ENCODE measurements around the gene TBC1D1.

The TBC1D1 gene

DNA sequence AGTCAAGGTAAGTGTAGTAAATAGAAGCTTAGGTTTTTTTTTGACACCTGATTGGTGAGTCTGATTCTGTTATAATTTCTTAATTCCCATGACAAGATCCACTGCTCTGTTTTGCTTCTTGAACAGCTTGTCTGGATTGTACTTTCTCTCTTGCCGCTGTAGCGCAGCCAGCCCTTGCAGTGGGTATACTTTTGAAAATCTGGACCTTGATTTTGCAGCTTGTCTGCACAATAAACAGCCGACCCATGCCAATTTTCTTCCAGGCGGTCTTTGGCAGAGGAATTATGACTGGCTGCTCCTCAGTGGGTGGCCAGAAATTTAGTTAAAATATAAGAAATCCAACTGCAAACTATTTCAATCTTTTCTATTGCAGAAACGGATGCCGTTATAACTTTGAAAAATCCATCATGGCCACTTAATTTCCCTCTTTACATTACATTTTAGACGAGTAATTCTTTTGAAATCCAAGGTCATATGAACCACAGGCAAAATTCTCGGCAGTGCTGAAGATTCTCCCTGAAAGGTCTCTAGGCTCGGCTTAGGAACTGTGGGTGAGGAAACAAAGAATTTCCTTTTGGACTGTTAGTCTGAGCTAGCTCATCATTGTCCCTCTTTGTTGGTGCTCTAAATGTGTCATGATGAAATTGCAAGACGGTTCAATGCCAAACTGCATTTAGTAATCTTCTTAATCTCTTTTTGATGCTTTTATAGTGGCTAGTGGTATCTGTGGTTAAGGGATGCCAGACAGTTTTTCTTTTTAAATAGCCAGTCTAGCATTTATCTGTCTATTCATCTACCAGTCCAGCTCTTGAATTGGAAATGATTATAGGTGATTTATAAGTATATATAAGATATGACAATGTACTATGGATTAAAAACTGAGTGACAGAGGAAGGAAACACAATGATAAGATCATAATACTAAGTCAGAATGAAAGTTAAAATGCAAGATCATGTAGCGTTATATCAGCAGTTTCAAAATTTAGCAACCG, 37.8 kb downstream of the TBC1D1 start:
- peak; percentile 17 for DNase-seq

- DNase-seq: no peak
These were observed 43.2 kb downstream of the TBC1D1 start for GRCh38 chr4:37934096-37934495.

DNA sequence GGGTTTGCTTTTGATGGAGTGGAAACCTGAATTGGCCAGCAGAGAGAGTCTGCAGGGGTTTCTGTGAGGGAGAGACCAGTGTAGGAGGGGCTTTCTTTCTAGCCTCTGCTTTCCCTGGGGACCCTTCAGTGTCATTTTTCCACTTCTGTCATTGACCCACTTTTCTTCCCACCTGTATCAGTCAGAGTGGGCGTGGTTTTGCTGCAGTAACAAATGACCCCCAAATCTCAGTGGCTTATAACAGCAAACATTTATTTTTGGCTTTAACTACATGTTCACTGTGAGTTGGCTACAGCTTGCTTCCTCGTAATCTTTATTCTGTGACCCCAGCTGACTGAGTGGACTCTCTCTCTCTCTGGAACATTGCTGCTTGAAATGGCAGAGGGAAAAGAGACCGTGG, 43.7 kb downstream of the TBC1D1 start:
- DNase-seq: no peak

DNA sequence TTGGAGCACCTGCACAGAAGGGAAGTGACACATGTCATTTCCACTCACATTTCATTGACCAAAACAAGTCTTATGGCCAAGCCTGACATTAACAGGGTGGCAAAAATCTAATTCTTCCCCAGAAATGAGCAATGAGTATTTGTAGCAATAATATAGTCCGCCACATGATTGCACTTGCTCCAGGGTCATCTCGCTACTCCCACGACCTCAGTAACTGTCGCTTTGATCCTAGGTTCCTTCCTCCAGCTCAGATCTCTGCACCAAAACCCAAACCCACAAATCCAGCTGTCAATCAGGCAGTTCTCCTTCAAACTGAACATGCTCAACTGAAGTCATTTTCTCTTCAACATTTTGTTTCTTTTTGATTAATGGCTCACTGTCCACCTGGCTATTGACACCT, 44.1 kb downstream of the TBC1D1 start:
- no peak for DNase-seq

DNA sequence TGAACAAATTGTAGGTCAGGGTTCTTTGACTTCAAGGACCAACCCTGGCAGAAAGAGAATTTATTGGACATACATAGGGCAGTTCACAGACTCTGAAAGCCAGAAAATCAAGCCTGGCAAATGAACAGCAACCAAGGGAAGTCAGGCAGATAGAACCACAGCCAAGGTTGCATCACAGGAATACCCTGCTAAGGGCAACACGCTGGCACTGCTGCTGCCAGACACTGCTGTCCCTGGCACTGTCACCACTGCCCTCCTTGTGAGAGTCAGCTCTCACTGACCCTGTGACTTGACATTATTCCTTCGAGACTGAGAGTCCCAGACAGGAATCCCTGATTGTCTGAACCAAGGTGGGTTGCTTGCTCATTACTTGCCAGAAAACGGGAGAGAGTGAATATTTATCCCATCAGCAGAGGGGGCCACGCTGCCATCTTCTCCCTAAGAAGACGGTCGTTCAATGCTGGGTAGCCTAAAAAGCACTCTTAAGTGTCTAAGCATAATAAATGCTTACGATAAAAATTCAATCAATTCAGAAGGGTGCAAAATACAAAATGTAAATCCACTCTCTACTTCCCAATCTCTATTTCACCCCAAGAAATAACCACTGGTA, 46.1 kb downstream of the TBC1D1 start:
- DNase-seq: no peak

GRCh38 chr4:37938208-37938607, 47.3 kb downstream of the TBC1D1 start:
- no peak for DNase-seq

GRCh38 chr4:37946503-37947179, 55.8 kb downstream of the TBC1D1 start:
- DNase-seq: no peak

- DNase-seq: no peak
These were observed 57.7 kb downstream of the TBC1D1 start for GRCh38 chr4:37948542-37948941.

- no peak for DNase-seq
These were observed 58.9 kb downstream of the TBC1D1 start for GRCh38 chr4:37949636-37950426.

DNA sequence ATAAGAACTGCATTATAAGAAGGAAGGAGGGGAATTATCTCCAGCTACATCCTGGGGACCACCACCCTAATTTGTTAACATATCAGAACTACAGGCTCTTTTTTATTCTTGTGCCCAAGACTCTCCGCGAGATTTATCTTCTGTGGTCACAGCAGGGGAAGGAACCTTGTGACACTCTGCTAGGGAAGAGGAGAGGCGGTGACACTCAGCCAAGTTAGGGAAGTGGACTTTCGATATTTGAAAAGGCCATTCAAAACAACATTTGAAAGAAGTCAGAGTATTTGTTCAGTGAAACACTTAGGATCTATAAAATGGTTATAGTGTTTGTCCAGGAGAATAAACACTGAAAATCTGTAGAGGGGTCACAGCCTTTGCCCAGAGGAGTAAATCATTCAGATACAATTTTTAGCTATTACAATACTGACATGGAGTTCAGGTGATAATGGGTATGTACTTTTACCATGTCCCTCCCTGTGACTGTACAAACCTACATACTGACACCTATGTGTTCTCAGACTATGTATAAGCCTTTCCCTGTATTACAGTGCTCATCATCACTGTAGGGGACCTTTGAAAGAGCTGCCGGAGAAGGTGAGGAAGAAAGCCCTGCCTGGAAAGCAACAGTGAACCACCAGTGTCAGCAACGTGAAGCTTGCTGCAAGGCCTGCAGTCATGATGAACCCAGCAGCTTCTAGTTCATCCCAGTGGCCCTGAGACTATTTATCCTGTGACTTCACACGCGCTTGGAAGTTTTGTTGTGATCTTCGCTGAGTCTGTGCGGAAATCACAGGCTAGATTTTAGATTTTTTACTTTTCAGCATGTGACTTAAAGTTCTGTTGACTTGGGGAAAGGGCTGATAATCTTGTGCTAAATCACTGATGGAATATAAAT, 60.8 kb downstream of the TBC1D1 start:
- no peak for DNase-seq

GRCh38 chr4:37953156-37953555, 62.3 kb downstream of the TBC1D1 start:
- no peak for DNase-seq

- no peak for DNase-seq
These were observed 62.9 kb downstream of the TBC1D1 start for GRCh38 chr4:37953620-37954293.

GRCh38 chr4:37956941-37957340, 66.1 kb downstream of the TBC1D1 start:
- DNase-seq: no peak

DNA sequence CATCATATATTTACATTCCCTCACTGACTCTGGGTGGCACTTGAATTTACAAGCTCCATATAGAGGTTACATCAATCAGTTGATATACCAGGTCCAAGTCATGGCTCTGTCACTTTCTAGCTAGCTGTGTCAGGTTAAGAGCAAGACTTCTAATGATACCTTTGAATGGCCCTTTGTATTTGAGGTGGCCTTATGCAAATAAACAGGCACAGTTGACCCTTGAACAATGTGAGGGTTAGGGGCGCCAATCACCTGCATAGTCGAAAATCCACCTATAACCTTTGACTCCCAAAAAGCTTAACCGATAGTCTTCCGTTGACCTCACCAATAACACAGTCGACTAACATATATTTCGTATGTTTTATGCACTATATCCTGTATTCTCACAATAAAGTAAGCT, 68.0 kb downstream of the TBC1D1 start:
- no peak for DNase-seq

GRCh38 chr4:37960098-37960497, 69.2 kb downstream of the TBC1D1 start, which contains the start of gene PTTG2:
Gene PTTG2 (plus strand): TSS chr4:37960398. CDS start chr4:37960435, 37 bp downstream.
- no peak for DNase-seq

DNA sequence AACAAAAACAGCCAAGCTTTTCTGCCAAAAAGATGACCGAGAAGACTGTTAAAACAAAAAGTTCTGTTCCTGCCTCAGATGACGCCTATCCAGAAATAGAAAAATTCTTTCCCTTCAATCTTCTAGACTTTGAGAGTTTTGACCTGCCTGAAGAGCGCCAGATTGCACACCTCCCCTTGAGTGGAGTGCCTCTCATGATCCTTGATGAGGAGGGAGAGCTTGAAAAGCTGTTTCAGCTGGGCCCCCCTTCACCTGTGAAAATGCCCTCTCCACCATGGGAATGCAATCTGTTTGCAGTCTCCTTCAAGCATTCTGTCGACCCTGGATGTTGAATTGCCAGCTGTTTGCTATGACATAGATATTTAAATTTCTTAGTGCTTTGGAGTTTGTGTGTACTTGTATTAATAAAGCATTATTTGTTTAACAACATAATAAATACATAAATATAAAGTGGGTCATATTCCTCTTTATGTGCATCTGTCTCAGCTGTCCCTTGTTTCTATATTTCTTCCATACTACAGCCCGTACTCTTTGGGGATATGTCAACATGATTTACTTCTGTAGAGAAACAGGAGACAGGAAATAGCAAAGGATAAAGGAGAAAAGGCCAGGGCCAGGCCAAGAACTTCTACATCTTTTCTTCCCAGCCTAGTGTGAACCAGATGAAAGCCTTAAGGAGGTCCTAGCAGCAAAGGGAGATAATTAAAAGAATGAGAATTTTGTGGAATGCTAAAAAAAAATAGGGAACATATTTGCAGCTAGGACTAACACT, 70.0 kb downstream of the TBC1D1 start:
- DNase-seq: no peak

GRCh38 chr4:37964734-37965457, 74.0 kb downstream of the TBC1D1 start:
- DNase-seq: no peak

DNA sequence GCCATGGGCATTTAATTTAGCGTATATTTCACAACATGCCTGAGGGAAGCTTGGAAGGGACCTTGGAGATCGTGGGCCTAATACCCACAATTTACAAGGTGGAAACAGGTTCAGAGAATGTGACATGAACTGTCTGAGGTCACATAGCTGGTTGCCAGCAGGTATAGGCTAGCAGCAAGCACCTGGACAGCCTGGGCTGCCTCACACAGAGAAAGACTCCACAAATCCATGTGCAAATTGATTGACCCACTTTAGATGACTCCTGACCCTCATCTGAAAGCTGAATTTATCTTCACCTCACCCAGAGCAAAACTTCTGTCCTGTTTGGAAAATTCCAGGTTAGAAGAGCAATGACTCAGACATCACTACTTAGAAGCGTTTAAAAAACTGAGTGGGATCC, 75.2 kb downstream of the TBC1D1 start:
- no peak for DNase-seq

GRCh38 chr4:37967736-37968135, 76.9 kb downstream of the TBC1D1 start:
- DNase-seq: no peak

DNA sequence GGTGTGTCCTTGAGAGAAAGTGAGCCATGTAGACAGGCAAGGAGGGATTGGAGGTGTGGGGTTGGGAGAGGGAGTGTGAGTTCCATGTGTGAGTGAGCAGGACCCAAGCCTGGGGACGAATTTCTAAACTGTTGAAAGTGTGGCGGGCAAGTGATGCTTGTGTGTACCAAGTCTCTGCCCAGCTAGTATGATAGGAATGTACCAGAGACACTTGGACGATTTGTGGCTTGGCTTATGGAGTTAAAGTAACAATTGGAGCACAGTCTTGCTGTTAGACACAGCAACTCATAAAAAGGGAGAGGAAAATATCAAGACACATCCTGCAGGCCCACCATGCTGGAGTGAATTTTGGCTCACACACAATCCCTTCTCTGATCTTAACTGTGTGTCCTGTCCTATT, 77.9 kb downstream of the TBC1D1 start:
- DNase-seq: no peak

Measured in CD4-positive, alpha-beta T cell treated with Interleukin-12 subunit alpha and Interleukin-12 subunit beta, for 1 hour (primary cell).